Body of pancreas (tissue), 4 donors: ENCODE measurements around the gene ANO4.

ENCODE experiments used
- CTCF ChIP-seq, 7 experiments: fragments of 450-650 bp in 4 of 7; fragments of 200-600 bp in 3 of 7; sonication (generic) in 3 of 7; IDR thresholded peaks; one replicate each; pipeline ENCODE4 v1.5.1; 2016 to 2019; ENCODE audit warnings: antibody characterized with exemption in 7 of 7
- POLR2A ChIP-seq, 3 donors: fragments of 450-650 bp; IDR thresholded peaks; one replicate each; pipeline ENCODE4 v1.6.1; 2016; ENCODE audit warnings: antibody characterized with exemption in 3 of 3, mild to moderate bottlenecking in 2 of 3

- TF ChIP-seq POLR2A (IDR thresholded peaks at IDR 0.05): no peak
- TF ChIP-seq CTCF (IDR thresholded peaks at IDR 0.05): no peak
Observed at GRCh38 chr12:101097829-101098580, 303.4 kb downstream of the ANO4 start.
